Choroid plexus epithelial cell (primary cell): ENCODE results near the gene INKA2.

Source experiments
- DNase-seq: peaks from one replicate; pipeline ENCODE4 v3.0.0-alpha.2; 2010; ENCODE audit warnings: low read depth
- H3K4me3 ChIP-seq: 2 replicates; pipeline ENCODE4 v1.5.1; 2011; ENCODE audit warnings: low read depth, mild to moderate bottlenecking, control low read depth, low read length, moderate library complexity
- CTCF ChIP-seq: conservative IDR thresholded peaks from 2 replicates; pipeline ENCODE4 v1.5.1; 2011; ENCODE audit warnings: low read depth, mild to moderate bottlenecking, control low read depth, inconsistent platforms, low read length, moderate library complexity

Gene INKA2

DNA sequence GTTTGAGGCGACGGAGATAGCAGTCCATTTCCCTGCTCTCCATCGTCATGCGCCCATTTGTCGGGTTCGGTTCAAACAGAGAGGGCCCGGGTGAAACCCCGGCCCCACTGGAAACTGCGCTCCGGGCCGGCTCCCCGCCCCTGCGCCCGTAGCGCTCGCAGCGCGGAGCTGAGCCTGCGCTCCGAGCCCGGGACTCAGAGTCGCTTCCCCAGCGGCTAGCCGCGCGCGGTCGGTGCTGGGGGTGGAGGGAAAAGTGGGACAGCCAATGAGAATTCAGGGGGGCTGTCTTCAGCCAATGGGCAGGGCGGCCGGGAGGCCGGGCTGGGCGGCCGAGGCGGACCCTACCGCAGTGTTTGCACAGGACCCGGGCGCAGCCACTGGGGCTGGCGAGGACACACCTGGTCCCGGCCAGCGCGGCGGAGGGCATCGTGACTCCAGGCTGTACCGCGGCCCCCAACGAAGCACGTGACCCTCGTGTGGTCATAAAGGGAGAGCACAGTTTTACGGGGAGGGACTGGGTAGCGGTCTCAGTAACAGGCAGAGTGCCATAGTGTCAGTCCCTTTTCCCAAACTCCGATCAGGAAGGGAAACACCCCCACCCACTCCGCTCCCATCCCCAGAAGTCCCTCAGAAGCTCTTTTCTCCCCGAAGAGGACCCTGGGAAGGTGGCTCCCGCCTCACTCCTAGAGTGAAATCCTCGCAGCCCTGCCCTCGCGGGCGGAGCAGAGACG is at the start of gene INKA2:
Gene INKA2 (minus strand): TSS at position 202 of the 731 bp plus-strand sequence. CDS start 153 bp downstream, at position 49.
- peak within 1 kb of the TSS; percentile 65 for H3K4me3 ChIP-seq
- peak; percentile 4 for TF ChIP-seq CTCF
- peak; percentile 83 for DNase-seq

DNA sequence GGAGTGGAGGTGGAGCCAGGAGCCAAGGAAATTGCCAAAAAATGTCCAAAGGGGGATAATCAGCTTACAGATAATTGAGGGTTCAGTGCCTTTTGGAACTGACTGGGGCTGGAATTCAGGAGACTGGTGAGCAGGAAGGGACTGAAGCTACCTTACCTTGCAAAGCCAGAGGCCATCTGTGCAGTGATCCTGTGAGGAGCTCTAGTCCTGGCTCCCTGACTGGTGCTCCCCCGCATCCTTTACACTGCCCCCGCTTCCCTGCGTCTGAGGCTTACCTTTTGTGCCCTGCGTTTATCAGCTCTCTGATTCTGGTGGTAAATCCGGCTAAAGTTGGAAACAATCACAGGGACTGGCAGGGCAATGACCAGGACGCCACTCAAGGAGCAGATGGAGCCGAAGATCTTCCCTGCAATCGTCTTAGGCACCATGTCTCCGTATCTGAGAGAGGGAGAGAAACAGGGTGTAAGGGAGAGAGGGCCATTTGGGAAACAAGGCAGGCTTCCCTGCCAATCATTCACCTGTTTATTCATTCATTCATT is 47.5 kb upstream of the INKA2 start:
- H3K4me3 ChIP-seq = no peak overlapping the region
- no peak for DNase-seq
- no peak for TF ChIP-seq CTCF

DNA sequence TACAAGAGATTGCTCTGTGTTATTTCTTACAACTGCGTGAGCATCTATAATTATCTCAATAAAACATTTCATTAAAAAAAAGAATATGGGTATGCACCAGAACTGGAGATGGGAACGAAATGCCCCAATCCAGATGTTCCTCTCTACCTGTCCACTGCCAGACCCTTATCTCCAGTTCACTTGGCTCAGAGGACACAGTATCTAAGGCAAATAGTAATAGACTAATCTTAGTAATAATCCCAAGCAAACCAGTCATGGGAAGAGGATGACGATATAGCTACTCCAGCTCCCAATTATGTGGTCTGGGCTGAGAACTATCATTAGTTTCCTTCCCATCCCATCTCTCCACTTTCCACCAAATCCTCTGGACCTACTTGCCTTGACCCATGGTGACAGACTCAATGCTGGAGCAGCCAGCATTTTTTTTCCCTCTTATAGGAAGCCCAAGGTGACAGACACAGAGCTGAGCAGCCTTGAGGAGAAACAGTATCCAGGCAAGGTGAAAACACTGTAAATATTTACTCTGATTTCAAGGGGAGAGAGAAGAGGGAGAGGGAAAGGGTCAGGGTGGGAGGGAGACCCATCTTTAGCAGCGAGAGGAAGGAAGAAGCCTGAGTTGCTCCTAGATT is 45.2 kb upstream of the INKA2 start:
- no peak overlapping the region for H3K4me3 ChIP-seq
- DNase-seq = no peak
- TF ChIP-seq CTCF = no peak

DNA sequence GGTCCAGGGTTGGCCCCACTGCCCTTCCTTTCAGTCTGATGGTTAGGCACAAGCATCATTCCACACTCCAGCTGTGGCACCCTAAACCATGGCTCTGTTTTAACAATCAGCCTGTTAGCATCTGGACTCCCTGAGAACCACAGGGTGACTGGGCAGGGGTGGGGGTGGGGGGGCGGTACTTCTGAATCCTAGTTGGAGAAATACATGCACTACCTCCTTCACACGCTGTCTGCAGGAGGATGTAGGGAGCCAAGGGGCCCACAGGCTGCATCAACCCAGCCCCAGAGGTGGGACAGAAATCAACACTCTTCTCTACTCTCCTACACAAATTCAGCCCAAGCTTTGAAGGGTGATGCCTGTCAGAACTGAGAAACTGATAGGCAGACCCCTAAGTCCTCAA is 40.4 kb upstream of the INKA2 start:
- no peak for DNase-seq
- no peak overlapping the region for H3K4me3 ChIP-seq
- TF ChIP-seq CTCF = no peak

- no peak overlapping the region for H3K4me3 ChIP-seq
- TF ChIP-seq CTCF = no peak
- DNase-seq = no peak
These were observed 39.4 kb upstream of the INKA2 start for GRCh38 chr1:111778541-111779051.

DNA sequence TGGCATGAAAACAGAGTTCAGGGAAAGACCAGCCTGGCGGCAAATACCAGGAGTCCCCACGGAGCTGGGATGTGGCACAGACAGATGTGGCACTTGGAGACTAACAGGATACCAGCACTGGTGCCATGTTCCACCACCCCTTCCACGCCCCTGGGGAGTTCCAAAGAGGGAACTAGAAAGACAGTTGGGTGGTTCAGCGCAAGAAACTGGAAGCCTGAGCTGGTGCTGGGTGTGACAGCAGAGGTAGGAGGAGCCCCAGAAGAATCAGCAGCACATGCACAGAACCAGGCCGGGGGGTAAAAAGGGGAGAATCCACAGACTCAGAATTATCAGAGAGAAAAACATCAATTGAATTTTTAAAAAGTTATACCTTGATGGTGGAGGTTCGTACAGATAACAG is 38.9 kb upstream of the INKA2 start:
- H3K4me3 ChIP-seq = no peak overlapping the region
- no peak for DNase-seq
- no peak for TF ChIP-seq CTCF
